Stimulated activated CD4-positive, alpha-beta T cell treated with anti-CD3 and anti-CD28 coated beads, TNF-alpha, amount 100 ng/mL, for 48 hours (primary cell): Measurements from ENCODE around the gene CLIP1.
"Not testable (repeated sequence)": the region's sequence is repeated elsewhere in the genome, so short reads cannot be mapped to it uniquely, and the experiment has no call there.

Source experiments
- DNase-seq, 3 donors: peaks; one replicate each; pipeline ENCODE4 v3.0.0-alpha.2; 2020; ENCODE audit warnings: low read depth in 3 of 3

CLIP1 gene

DNA sequence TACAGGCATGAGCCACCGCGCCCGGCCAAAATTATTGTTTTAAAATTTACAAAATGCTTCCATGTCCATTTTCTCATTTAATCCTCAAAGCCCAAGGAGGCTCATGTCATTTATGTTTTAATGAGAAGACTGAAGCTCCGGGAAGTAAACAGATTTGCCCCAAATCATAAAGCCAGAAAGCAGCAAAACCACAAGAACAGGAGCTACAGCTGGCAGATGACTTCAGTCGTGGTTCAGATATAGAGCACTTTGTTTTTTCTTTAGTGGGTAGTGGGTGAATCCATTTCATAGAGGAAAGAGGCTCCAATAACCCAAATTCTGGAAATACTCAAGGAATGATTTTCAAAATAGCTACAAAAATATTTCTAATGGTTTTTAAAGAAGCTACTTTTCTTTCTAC is 110.8 kb downstream of the CLIP1 start:
- DNase-seq: no peak

- no peak for DNase-seq
Observed at GRCh38 chr12:122310626-122311333, 111.7 kb downstream of the CLIP1 start.

- no peak for DNase-seq
Observed at GRCh38 chr12:122309564-122310121, 112.8 kb downstream of the CLIP1 start.

DNA sequence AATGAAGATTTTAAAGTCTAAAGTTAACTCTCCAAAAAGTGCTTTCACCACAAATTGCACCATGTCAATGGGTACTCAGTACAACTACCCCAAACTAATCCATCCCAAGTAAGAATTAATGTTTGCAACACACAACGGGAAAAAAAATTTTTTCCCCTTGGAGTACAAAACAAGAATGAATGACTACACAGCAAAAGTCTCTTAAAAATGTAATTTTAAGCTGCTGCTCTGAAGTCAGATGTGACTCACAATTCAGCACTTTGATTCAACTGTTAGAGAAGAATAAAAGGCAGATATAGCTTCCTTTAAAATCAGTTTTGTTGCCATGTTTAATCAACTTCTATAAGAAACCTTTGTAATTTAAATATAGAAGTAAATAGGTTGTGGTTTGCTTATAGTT is 113.7 kb downstream of the CLIP1 start:
- no peak for DNase-seq

DNA sequence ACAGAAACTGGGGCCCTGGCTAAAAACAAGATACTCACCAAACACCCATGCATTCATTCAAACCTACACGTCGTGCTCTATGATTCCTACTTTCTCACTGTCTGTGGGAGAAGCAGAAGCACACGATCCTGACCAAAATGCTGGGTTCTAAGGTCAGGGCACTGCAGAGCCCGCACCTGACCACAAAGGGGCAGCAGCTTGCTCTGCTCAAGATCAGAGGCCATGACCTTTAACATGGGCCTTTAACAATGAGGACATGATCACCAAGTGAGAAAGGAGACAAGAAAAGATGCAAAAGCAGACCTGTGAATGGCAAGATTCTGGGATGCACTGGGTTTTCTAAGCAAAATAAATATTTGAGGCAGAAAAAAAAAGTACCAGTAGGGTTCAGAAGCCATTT is 116.1 kb downstream of the CLIP1 start:
- DNase-seq: no peak

DNA sequence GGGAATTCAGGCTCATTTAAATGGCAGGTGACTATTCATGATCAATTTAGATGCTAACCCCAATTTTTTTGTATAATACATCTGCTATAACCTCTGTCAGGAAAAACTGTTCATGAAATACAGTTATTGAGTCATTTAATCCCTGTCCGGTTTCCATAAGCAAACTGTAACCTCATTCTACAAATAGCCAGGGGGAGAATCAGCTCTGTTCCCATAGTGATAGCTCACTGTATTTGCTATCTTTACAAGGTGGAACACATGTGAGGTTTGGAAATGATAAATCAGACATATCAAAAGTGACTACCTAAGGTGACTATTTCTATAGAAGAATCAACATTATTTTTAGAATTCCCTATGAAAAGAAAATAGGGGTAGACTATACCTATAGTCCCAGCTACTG is 117.5 kb downstream of the CLIP1 start:
- DNase-seq: no peak

DNA sequence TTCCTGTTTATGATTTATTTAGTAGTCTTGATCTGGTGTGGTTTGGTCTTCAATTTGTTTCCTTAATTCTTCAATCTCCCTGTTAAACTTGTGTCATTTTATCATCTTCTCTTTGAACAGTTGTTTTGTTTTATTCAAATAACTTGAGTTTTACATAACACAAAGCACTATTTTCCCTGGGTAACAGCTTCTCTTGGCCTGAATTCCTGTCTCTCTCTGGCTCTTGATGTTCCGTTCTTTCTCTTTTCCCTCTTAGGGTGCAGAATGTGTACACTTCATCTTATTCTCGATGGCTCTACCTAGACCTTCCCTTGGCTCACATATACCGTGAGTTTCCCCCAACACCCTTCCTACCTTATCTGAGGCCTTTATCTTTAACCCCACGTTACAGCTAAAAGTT is 119.4 kb downstream of the CLIP1 start:
- DNase-seq: no peak

GRCh38 chr12:122298071-122298748 is 124.3 kb downstream of the CLIP1 start:
- DNase-seq: no peak

GRCh38 chr12:122297494-122297893 is 125.0 kb downstream of the CLIP1 start:
- no peak for DNase-seq

- no peak for DNase-seq
Observed at GRCh38 chr12:122295877-122296276, 126.6 kb downstream of the CLIP1 start.

DNA sequence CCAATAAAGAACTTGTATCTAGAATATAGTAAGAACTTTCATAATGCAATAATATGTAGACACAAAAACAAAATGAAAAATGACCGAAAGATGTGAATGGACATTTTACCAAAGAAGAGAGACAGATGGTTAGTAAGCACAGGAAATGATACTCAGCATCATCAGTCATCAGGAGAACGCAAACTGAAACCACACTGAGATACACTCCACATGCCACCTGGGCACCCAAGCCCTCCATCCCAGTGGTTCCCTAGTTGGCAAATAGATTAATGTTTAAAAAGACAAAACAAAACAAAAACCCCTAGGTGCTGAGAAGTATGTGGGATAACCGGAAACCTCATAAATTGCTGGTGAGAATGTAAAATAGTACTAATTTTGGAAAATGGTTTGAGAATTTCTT is 129.4 kb downstream of the CLIP1 start:
- DNase-seq: no peak

GRCh38 chr12:122291431-122291830 is 131.0 kb downstream of the CLIP1 start:
- DNase-seq: no peak

DNA sequence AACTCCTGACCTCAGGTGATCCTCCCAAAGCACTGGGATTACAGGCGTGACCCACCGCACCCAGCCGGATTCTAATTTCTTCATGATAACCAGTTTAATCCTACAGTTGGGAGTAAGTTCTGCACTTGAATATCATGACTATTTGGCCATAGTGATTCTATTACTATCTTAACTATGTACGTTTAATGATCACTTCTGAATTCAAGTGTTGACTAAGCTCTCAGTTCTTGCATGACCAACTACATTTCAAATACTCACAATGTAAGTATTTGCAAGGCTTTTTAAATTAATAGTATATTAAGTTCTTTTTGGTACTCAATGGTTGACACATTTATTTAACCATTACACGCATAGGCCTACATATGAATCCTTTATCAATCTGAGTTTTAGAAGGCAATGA is 138.8 kb downstream of the CLIP1 start:
- DNase-seq: no peak

GRCh38 chr12:122282061-122282460 is 140.4 kb downstream of the CLIP1 start:
- no peak for DNase-seq

- no peak for DNase-seq
Observed at GRCh38 chr12:122276242-122276641, 146.2 kb downstream of the CLIP1 start.

- no peak for DNase-seq
Observed at GRCh38 chr12:122275459-122275858, 147.0 kb downstream of the CLIP1 start.

GRCh38 chr12:122266230-122266901 is 156.1 kb downstream of the CLIP1 start, which contains the start of gene VPS33A:
TSS of gene VPS33A (minus strand) at chr12:122266494. CDS start at chr12:122266408, 86 bp downstream.
- DNase-seq: peak; percentile 92 to 96 (median 92)

- DNase-seq: peak in 2 of 3 donors; percentile 8 to 29
Observed at GRCh38 chr12:122265886-122266229, 156.6 kb downstream of the CLIP1 start.

DNA sequence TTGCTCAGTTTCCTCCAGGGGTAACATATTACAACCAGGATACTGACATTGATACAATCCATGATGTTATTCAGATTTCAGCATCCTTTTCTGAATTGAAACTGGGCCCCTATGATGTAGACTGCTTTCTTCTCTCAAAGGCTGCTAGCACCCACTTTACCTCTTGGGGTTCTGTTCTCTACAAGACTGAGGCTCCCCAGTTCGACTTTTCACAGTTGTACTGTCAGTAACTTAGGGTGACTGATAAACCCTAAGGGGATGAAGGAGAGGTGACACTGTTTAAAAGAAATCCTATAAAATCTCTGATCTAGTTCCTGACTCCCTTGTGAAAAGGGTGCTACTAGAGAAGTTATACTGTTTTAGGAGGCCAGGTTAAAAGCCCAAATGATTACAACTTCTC is 157.0 kb downstream of the CLIP1 start:
- DNase-seq: no peak

DNA sequence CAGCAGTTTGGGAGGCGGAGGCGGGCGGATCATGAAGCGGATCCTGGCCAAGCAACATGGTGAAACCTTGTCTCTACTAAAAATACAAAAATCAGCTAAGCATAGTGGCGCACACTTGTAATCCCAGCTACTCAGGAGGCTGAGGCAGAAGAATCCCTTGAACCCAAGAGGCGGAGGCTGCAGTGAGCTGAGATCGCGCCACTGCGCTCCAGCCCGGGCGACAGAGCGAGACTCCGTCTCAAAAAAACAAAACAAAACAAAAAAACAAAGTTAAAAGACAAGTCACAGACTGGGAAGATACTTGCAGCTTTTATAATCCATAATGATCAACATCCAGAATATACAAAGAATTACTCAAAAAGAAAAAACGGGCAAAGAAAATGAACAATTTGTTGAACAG is 161.7 kb downstream of the CLIP1 start:
- not testable (repeated sequence) for DNase-seq

DNA sequence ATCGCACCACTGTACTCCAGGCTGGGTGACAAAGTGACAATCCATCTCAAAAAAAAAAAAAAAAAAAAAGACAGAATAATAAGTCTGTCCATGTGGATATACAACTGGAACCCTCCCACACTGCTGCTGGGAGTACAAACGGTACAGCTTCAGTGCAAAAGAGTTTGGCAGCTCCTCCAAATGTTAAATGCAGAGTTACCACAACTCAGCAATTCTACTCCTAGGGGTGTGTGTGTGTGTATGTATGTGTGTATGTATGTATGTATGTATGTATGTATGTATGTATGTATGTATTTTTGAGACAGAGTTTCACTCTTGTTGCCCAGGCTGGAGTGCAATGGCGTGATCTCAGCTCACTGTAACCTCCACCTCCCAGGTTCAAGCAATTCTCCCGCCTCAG is 163.5 kb downstream of the CLIP1 start:
- not testable (repeated sequence) for DNase-seq

DNA sequence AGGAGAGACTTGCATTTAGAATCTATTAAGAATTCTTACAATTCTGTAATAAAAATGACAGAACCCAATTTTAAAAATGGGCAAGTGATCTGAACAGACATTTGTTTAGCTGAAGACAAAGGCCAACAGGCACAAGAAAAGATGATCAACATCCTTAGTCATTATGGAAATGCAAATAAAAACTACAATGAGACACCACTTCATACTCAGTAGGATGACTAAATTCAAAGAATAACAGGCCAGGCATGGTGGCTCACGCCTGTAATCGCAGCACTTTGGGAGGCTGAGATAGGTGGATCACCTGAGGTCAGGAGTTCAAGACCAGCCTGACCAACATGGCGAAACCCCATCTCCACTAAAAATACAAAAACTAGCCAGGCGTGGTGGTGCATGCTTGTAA is 164.0 kb downstream of the CLIP1 start:
- not testable (repeated sequence) for DNase-seq

DNA sequence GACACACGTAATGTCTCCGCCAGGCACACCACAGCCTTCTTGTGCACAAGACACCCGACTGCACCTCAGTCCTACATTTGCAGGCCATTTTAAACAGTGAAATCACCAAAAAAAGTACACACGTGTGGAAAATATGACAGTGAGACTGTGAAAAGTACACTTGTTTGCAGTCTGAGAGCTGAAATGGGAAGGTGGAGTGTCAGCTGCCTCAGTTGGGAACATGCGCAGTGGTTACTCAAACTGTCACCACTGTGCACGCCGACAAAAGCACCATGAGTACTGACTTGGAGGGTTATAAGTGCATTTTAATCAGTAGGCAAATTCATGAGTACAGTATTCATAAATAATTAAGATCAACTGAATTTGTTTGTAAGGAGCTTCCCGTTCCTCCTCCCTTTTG is 171.9 kb downstream of the CLIP1 start:
- DNase-seq: no peak
